NCI-H1417 treated with DMSO at 0.1 percent for 48 hours (cell line): Measurements from ENCODE around the gene LCN15.
"Not testable (repeated sequence)": the region's sequence is repeated elsewhere in the genome, so short reads cannot be mapped to it uniquely, and the experiment has no call there.

ENCODE experiments used
- DNase-seq: peaks from one replicate; lab custom pipeline; 2025; lab: John Stamatoyannopoulos, UW

Gene LCN15

DNA sequence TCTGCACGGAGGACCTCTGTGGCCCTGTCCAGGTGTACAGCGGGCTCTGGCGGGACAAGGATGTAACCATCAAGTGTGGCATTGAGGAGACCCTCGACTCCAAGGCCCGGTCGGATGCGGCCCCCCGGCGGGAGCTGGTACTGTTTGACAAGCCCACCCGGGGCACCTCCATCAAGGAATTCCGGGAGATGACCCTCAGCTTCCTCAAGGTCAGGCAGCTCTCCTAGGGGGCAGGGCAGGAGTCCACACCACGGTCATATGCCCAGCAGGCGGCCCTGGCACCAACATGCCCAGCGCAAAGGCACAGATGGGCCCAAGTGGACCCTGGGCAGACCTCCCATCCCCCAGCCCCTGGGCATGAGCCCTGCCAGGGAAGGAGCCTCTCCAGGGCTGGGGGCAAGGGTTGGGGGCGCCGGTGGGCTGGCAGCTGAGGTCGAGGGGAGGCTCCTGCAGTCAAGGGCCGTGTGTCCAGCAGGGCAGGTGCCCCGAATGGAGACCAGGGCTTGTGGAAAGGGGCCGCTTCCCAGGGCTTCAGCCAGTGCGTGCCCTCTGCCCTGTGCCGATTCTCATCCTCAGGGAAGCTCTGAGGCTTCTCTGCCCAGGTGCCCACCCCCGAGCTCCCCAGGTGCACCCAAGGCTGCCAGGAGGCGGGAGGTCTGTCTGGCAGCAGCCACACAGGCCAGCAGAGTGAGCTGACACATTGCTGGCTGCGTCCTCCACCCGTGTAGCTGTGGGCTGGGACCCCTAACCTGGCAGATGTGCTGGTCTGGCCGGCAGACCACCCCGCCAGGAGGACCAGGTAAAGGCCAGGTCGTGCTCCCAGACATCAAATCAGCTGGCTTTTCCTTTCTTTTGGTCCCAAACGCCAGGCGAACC is 42.0 kb downstream of the LCN15 start:
- DNase-seq: no peak

- DNase-seq: no peak
Observed at GRCh38 chr9:136721339-136722092, 42.8 kb downstream of the LCN15 start.

GRCh38 chr9:136720898-136721338 is 43.4 kb downstream of the LCN15 start:
- DNase-seq: no peak

GRCh38 chr9:136720251-136720897 is 43.9 kb downstream of the LCN15 start:
- no peak for DNase-seq

DNA sequence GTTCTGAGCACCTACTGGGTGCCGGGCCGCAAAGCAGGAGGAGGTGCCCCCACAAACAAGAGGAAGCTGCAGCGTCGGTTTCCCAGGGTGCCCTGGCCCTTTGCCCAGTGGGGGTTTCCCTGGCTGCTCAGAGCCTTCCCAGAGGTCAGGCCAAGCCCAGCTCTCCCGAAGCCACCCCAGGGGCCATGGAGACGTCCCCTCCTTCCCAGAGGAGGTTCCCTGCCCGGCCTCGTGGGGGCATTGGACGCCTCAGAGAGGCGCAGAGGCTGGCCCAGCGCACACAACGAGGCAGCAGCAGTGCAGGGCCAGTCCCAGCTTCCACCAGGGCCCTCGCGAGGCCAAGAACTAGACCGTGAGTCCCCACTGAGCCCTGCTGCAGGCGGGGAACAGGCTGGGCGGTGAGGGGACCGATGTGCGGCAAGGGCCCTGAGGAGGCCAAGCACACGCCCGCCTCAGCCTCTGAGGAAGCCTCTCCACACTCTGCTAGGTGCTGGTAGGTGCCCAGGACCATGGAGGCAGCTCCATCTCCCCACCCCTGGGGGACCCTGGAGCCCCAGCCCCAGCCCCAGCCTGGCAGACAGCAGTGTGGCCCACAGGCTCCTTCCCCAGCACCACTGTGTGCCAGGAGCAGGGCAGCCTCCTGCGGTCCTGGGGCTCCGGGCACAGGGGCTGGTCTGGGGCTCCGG is 45.0 kb downstream of the LCN15 start:
- DNase-seq: no peak

GRCh38 chr9:136718345-136719194 is 45.7 kb downstream of the LCN15 start:
- DNase-seq: no peak

GRCh38 chr9:136717399-136717798 is 46.9 kb downstream of the LCN15 start:
- DNase-seq: no peak

- no peak for DNase-seq
Observed at GRCh38 chr9:136714893-136715274, 49.4 kb downstream of the LCN15 start.

DNA sequence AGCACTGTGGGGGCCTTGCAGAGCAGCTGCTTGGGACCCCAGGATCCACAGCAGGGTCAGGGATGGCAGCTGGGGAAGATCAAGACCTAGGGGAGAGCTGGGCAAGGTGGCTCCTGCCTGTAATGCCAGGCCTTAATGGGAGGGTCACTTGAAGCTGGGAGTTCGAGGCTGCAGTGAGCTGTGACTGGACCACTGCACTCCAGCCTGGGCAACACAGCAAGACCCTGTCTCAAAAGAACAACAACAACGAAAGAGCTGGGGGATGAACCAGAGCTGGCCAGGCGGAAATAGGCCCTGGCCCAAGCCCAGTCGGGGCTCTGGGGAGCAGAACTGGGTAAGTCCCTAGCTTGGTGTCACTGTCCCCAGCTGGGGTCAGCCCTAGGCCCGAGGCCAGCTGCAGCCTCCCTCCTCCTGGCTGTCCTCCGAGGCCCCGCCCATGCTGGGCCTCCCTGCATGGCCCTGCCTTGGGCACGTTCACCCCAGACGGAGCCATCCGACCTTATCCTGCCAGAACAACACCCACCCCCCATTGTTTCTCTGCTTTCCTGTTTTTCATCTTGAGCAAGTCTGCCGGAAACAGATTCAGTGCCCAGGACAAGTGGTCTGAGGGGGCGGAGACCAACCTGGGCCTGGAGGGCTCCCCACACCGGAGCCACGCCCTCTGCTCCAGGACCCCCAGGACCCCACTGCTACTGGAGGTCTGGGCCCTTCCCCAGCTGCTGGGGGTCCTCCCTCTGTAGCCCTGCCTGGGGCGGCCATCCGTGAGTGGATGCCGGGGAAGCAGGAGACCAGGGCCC is 50.0 kb downstream of the LCN15 start:
- no peak for DNase-seq

DNA sequence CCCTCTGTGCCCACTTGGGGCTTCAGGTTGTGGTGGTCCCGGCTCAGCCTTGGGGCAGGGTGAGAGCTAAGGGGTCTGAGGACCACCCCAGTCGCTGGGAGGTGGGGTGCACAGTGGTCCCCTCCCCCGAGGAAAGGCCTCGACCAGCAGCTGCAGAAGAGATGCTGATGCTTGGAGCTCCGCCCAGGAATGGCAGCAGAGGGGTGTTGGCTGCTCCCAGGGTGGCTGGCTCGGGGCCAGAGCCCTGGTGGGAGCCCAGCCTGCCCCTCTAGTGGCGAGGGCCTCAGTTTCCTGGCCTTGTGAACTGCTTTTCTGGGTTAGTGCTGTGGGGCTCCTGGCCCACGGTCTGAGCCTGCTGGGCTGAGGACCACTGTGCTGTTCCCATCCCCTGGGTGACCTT is 50.8 kb downstream of the LCN15 start:
- no peak for DNase-seq

- DNase-seq: no peak
Observed at GRCh38 chr9:136712690-136713544, 51.4 kb downstream of the LCN15 start.

DNA sequence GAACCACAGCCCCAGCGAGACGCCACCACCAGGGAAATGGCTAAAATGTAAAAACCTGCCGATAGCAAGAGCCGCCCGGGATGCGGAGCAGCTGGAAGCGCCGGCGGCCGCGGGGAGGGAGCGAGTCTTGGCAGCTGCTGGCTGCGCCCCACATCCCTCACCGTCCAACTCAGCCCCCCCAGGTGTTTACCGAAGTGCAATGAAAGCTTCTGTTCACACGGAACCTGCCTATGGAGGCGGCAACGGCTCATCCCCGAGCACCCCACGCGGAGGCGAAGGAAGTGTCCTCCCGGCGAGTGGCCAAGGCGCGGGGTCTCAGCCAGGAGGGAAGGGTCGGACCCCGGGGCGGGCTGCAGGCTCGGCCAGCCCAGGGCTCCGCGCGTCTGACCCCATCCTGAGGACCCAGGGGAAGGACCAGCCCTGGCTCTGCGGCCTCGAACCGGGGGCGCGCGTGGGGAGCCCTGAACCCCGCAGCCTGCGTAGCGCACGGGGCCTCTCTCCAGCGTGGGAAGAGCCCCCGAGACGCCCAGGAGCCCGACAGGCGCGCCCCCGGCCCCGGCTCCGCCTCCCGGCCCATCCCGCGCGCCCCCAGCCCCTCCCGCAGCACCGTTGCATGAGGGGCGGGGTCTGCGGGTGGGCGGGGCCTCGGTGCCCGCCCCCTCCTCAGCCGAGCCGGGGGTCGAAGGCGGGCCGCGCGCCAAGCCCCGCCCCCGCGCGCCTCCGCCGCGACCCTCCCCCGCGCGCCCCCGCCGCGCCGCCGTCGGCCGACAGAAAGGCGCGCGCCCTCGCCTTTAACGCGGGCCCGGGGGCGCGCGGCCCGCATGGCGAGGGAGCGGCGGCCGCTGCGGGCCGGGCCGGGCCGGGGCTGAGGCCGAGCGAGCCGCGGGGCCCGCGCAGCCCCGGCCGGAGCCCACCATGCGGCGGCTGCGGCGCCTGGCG is 52.3 kb downstream of the LCN15 start, which contains the start of gene DIPK1B:
DIPK1B (plus strand) TSS at position 822 of the 939 bp plus-strand sequence; CDS start at position 916, 94 bp downstream.
- DNase-seq: peak; percentile 48

DNA sequence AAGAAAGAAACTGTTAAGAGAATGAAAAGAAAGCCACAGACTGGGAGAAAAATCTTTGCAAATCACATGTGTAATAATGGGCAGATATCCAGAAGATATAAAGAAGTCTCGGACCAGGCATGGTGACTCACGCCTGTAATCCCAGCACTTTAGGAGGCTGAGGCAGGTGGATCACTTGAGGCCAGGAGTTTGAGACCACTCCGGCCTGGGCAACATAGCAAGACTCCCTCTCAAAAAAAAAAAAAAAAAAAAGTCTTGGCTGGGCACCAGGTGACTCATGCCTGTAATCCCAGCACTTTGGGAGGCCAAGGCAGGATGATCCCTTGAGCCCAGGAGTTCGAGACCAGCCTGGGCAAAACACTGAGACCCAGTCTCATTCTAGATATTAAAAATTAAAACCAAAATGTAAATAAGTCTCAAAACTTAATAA is 53.1 kb downstream of the LCN15 start:
- not testable (repeated sequence) for DNase-seq

- no peak for DNase-seq
Observed at GRCh38 chr9:136710543-136710942, 53.8 kb downstream of the LCN15 start.
